T-cell (primary cell): ENCODE results near the gene KCNQ2. TPM values are rescaled to one million over a fixed set of nuclear protein-coding genes. Genes with fewer than 3 reads are reported as not detected.

Source experiments
- ATAC-seq, 4 experiments: fragments of 200-7000 bp in 3 of 4; fragments of 150-1000 bp in 1 of 4; cut with Tn5 transposase; replicated peaks in 1 of 4; 1 replicate in 3 of 4; 2 replicates in 1 of 4; pipeline ENCODE4 v1.10.0; 2021; ENCODE audit warnings: moderate library complexity in 3 of 4, mild to moderate bottlenecking in 2 of 4, moderate number of reproducible peaks in 1 of 4
- CTCF ChIA-PET, 2 donors: fragments of 300-600 bp; sonication (Branson Sonifier 250); formaldehyde crosslinking; loops; one replicate each; lab custom pipeline; 2022; ENCODE audit warnings: antibody characterized with exemption in 2 of 2; lab: Charles Lee
- POLR2A ChIA-PET, 2 donors: fragments of 300-600 bp; sonication (Branson Sonifier 250); formaldehyde crosslinking; loops; one replicate each; lab custom pipeline; 2022; ENCODE audit warnings: antibody characterized with exemption in 2 of 2; lab: Charles Lee
- DNase-seq, 35 experiments: peaks; one replicate each; pipeline versions ENCODE4 v3.0.0 to v3.0.0-alpha.2; 2013 to 2023
- H3K27ac ChIP-seq: one replicate; pipeline ENCODE4 v1.5.1; 2013; ENCODE audit warnings: low read length
- H3K27me3 ChIP-seq, 2 experiments: replicated peaks in 1 of 2; 1 replicate in 1 of 2; 2 replicates in 1 of 2; pipeline versions ENCODE4 v1.6.1 to v1.7.0; 2013; ENCODE audit warnings: low read length in 1 of 2, mixed read lengths in 1 of 2; ENCODE audit not compliant: control insufficient read depth in 2 of 2, insufficient read depth in 2 of 2; ENCODE audit errors: extremely low read depth in 1 of 2
- H3K36me3 ChIP-seq, 2 donors: 1 replicate in 1 of 2; 2 replicates in 1 of 2; pipeline versions ENCODE4 v1.6.1 to v1.7.0; 2013; ENCODE audit warnings: low read length in 1 of 2; ENCODE audit not compliant: control insufficient read depth in 2 of 2, insufficient read depth in 1 of 2; ENCODE audit errors: extremely low read depth in 1 of 2
- H3K4me1 ChIP-seq, 2 experiments: 1 replicate in 1 of 2; 2 replicates in 1 of 2; pipeline versions ENCODE4 v1.6.1 to v1.7.0; 2013; ENCODE audit warnings: low read length in 2 of 2, mixed read lengths in 1 of 2; ENCODE audit not compliant: insufficient read depth in 2 of 2, control insufficient read depth in 1 of 2; ENCODE audit errors: extremely low read depth in 1 of 2
- H3K4me3 ChIP-seq, 2 donors: 1 replicate in 1 of 2; 2 replicates in 1 of 2; pipeline versions ENCODE4 v1.5.1 to v1.7.0; 2013; ENCODE audit warnings: mild to moderate bottlenecking in 2 of 2, low read length in 1 of 2, moderate library complexity in 1 of 2; ENCODE audit not compliant: control insufficient read depth in 1 of 2; ENCODE audit errors: extremely low read depth in 1 of 2
- H3K9me3 ChIP-seq: 2 replicates; pipeline ENCODE4 v1.7.0; 2013
- H3K27ac Mint-ChIP-seq, 2 donors: one replicate each; pipeline ENCODE4 v1.8.0; 2020 to 2021; ENCODE audit warnings: mild to moderate bottlenecking in 2 of 2, mixed read lengths in 2 of 2
- H3K27me3 Mint-ChIP-seq, 2 donors: one replicate each; pipeline ENCODE4 v1.8.0; 2021 to 2022; ENCODE audit warnings: mixed read lengths in 2 of 2
- H3K36me3 Mint-ChIP-seq: one replicate; pipeline ENCODE4 v1.8.0; 2021; ENCODE audit warnings: mixed read lengths
- H3K4me1 Mint-ChIP-seq, 3 donors: one replicate each; pipeline ENCODE4 v1.8.0; 2020 to 2022; ENCODE audit warnings: mixed read lengths in 3 of 3, mild to moderate bottlenecking in 1 of 3
- H3K4me3 Mint-ChIP-seq, 3 donors: one replicate each; pipeline ENCODE4 v1.8.0; 2020 to 2022; ENCODE audit warnings: mild to moderate bottlenecking in 3 of 3, mixed read lengths in 3 of 3, moderate library complexity in 3 of 3
- H3K9me3 Mint-ChIP-seq, 3 donors: one replicate each; pipeline ENCODE4 v1.8.0; 2020 to 2022; ENCODE audit warnings: mixed read lengths in 3 of 3
- WGBS: methylation state at CpG from one replicate; pipeline ENCODE4 v1.1.5; 2013; ENCODE audit warnings: missing lambda C conversion rate; ENCODE audit not compliant: insufficient coverage; 5-methylcytosine and 5-hydroxymethylcytosine counted together
- total RNA-seq, 35 experiments: library from RNA in 6 of 35; stranded (reverse) in 6 of 35; fragments of 120-200 nt in 1 of 35; gene quantifications; one replicate each; pipeline versions ENCODE4 v1.2.1 to v1.2.4 and lab custom pipeline; 2013 to 2026

The KCNQ2 gene
- total RNA-seq, 5 donors from 2014 or later (not counting 1 experiment from before 2014, with no cell fraction given): 0.19 to 0.49 (median 0.32) TPM

GRCh38 chr20:63429992-63430391 is 42.5 kb downstream of the KCNQ2 start:
- Mint-ChIP-seq H3K4me1 (peaks cover 8 to 11% (median 8%) of the 10 kb centered on the region in 3 donors), H3K36me3 (no peaks in the 10 kb centered on the region), H3K9me3 (no peaks in the 10 kb centered on the region), H3K4me3 (no peak overlapping the region), H3K27ac (no peak overlapping the region), H3K27me3 (peaks cover 0 to 1% of the 10 kb centered on the region in 2 donors)
- Histone ChIP-seq H3K4me3 (no peak overlapping the region), H3K27me3 (peaks cover 0 to 24% of the 10 kb centered on the region in 2 experiments), H3K27ac (no peak overlapping the region), H3K36me3 (no peaks in the 10 kb centered on the region), H3K9me3 (no peaks in the 10 kb centered on the region), H3K4me1 (peaks cover 0 to 14% of the 10 kb centered on the region in 2 experiments)
- CTCF ChIA-PET: no interaction called here
- WGBS: 88% methylated on average over 12 of the region's 15 CpGs
- POLR2A ChIA-PET: no interaction called here
- DNase-seq: no peak
- ATAC-seq: no peak

GRCh38 chr20:63428906-63429575 is 43.4 kb downstream of the KCNQ2 start:
- H3K27ac Mint-ChIP-seq: no peak overlapping the region
- DNase-seq (no peak), ATAC-seq (no peak)
- H3K27me3 Mint-ChIP-seq: peaks cover 0 to 2% of the 10 kb centered on the region in 2 donors
- H3K4me1 Mint-ChIP-seq: peaks cover 0 to 3% (median 2%) of the 10 kb centered on the region in 3 donors
- Histone ChIP-seq H3K27me3 (peaks cover 0 to 18% of the 10 kb centered on the region in 2 experiments), H3K9me3 (no peaks in the 10 kb centered on the region), H3K4me3 (no peak overlapping the region), H3K4me1 (peaks cover 0 to 4% of the 10 kb centered on the region in 2 experiments), H3K36me3 (no peaks in the 10 kb centered on the region), H3K27ac (no peak overlapping the region)
- CTCF ChIA-PET: no interaction called here
- no peak overlapping the region for H3K4me3 Mint-ChIP-seq
- no peaks in the 10 kb centered on the region for H3K36me3 Mint-ChIP-seq
- POLR2A ChIA-PET: no interaction called here
- H3K9me3 Mint-ChIP-seq: no peaks in the 10 kb centered on the region
- WGBS: 82% methylated on average over 18 of the region's 20 CpGs

- no peak for DNase-seq
- Mint-ChIP-seq H3K27ac (no peak overlapping the region), H3K9me3 (no peaks in the 10 kb centered on the region), H3K4me3 (no peak overlapping the region), H3K4me1 (no peaks in the 10 kb centered on the region), H3K27me3 (peaks cover 0 to 2% of the 10 kb centered on the region in 2 donors), H3K36me3 (no peaks in the 10 kb centered on the region)
- ChIA-PET POLR2A (no interaction called here), CTCF (no interaction called here)
- 84% methylated on average over 19 of the region's 27 CpGs for WGBS
- ATAC-seq: no peak
- Histone ChIP-seq H3K27me3 (peaks cover 0 to 15% of the 10 kb centered on the region in 2 experiments), H3K4me3 (no peak overlapping the region), H3K9me3 (no peaks in the 10 kb centered on the region), H3K27ac (no peak overlapping the region), H3K36me3 (no peaks in the 10 kb centered on the region), H3K4me1 (no peaks in the 10 kb centered on the region)
Observed at GRCh38 chr20:63427724-63428330, 44.6 kb downstream of the KCNQ2 start.

GRCh38 chr20:63427206-63427605 is 45.2 kb downstream of the KCNQ2 start:
- no peak overlapping the region for H3K4me3 ChIP-seq
- H3K4me1 ChIP-seq: no peaks in the 10 kb centered on the region
- H3K27ac ChIP-seq: no peak overlapping the region
- ATAC-seq (no peak), DNase-seq (no peak)
- WGBS: 94% methylated on average over 15 of the region's 16 CpGs
- Mint-ChIP-seq H3K4me1 (no peaks in the 10 kb centered on the region), H3K4me3 (no peak overlapping the region), H3K9me3 (no peaks in the 10 kb centered on the region), H3K27ac (no peak overlapping the region), H3K27me3 (peaks cover 0 to 2% of the 10 kb centered on the region in 2 donors), H3K36me3 (no peaks in the 10 kb centered on the region)
- H3K9me3 ChIP-seq: no peaks in the 10 kb centered on the region
- H3K27me3 ChIP-seq: peaks cover 0 to 15% of the 10 kb centered on the region in 2 experiments
- POLR2A ChIA-PET: no interaction called here
- no peaks in the 10 kb centered on the region for H3K36me3 ChIP-seq
- CTCF ChIA-PET: no interaction called here

- H3K27me3 ChIP-seq: peaks cover 0 to 22% of the 10 kb centered on the region in 2 experiments
- no peak overlapping the region for H3K27ac ChIP-seq
- Mint-ChIP-seq H3K4me3 (no peak overlapping the region), H3K9me3 (no peaks in the 10 kb centered on the region), H3K36me3 (no peaks in the 10 kb centered on the region), H3K27ac (no peak overlapping the region), H3K27me3 (peaks cover 0 to 2% of the 10 kb centered on the region in 2 donors), H3K4me1 (no peaks in the 10 kb centered on the region)
- H3K4me3 ChIP-seq: no peak overlapping the region
- no peaks in the 10 kb centered on the region for H3K4me1 ChIP-seq
- POLR2A ChIA-PET: no interaction called here
- DNase-seq (no peak), ATAC-seq (no peak)
- 85% methylated on average over 27 of the region's 27 CpGs for WGBS
- no peaks in the 10 kb centered on the region for H3K9me3 ChIP-seq
- CTCF ChIA-PET: no interaction called here
- H3K36me3 ChIP-seq: no peaks in the 10 kb centered on the region
Observed at GRCh38 chr20:63425846-63426485, 46.5 kb downstream of the KCNQ2 start.

GRCh38 chr20:63424613-63425012 is 47.8 kb downstream of the KCNQ2 start:
- no peaks in the 10 kb centered on the region for H3K36me3 ChIP-seq
- Mint-ChIP-seq H3K9me3 (no peaks in the 10 kb centered on the region), H3K4me1 (no peaks in the 10 kb centered on the region), H3K27me3 (peaks cover 0 to 4% of the 10 kb centered on the region in 2 donors), H3K36me3 (no peaks in the 10 kb centered on the region), H3K4me3 (no peak overlapping the region), H3K27ac (no peak overlapping the region)
- DNase-seq (no peak), ATAC-seq (no peak)
- H3K27ac ChIP-seq: no peak overlapping the region
- ChIA-PET CTCF (no interaction called here), POLR2A (no interaction called here)
- no peaks in the 10 kb centered on the region for H3K9me3 ChIP-seq
- 93% methylated on average over 22 of the region's 25 CpGs for WGBS
- H3K4me3 ChIP-seq: no peak overlapping the region
- H3K4me1 ChIP-seq: no peaks in the 10 kb centered on the region
- H3K27me3 ChIP-seq: peaks cover 0 to 25% of the 10 kb centered on the region in 2 experiments
